Measurements from ENCODE around the gene GALK1.

DNA sequence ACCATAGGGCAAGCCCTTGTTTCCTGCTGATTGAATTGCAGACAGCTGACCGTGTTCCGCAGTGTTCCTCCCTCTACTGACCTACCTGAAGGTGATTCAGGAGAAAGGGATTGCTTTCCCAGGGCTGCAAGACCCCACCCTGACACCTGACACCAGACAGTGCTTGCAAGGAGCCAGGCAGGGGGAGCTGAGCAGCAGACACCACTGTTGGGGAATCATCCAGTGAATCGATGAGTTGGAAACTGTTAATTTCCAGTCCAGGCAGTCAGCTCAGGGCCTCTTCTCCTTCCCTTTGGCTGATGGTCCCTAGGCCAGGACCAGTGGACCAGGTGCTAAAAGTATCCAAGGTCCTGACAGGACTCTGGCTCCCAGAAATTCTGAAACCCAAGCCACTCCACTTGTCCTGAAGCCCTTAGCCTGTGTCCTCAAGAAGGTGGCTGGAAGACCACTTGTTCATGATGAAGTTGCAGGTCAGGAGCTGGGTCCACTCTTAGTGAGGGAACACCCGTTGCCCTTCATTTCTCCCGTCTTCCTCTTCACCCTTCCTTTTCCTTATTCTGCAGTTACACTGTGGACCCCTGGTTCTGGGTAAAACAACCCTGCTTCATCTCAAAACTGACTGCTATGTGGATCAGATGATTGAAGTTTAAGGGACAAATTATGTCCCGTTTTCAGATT, 10.1 kb upstream of the GALK1 start:
- TF ChIP-seq CTCF (IDR thresholded peaks at IDR 0.05; ENCODE audit: low read depth, low read length, poor library complexity, severe bottlenecking) (no peak), EZH2phosphoT487 (IDR thresholded peaks at IDR 0.05; ENCODE audit: borderline replicate concordance, low read length) (no peak)

Data from DOHH2 (cell line).